Activated CD4-positive, alpha-beta T cell treated with anti-CD3 and anti-CD28 coated beads, Interleukin-2, Interleukin-4, amounts not matched to agents 100 ng/mL and 50 ng/mL, durations not matched to agents 16 hours and 8 hours (primary cell): ENCODE results near the gene RFTN1.

ENCODE experiments used
- DNase-seq: peaks from one replicate; pipeline ENCODE4 v3.0.0-alpha.2; 2020; ENCODE audit warnings: low spot score

The RFTN1 gene

GRCh38 chr3:16302082-16302631, 211.3 kb downstream of the RFTN1 start:
- DNase-seq: no peak

GRCh38 chr3:16301507-16301906, 212.0 kb downstream of the RFTN1 start:
- no peak for DNase-seq

GRCh38 chr3:16300881-16301359, 212.6 kb downstream of the RFTN1 start:
- peak; percentile 72 for DNase-seq

- no peak for DNase-seq
Measured at GRCh38 chr3:16300307-16300706, 213.2 kb downstream of the RFTN1 start.

GRCh38 chr3:16299746-16300145, 213.8 kb downstream of the RFTN1 start:
- no peak for DNase-seq

- no peak for DNase-seq
Measured at GRCh38 chr3:16298891-16299290, 214.6 kb downstream of the RFTN1 start.

GRCh38 chr3:16297997-16298885, 215.3 kb downstream of the RFTN1 start:
- DNase-seq: no peak

- no peak for DNase-seq
Measured at GRCh38 chr3:16295298-16295890, 218.1 kb downstream of the RFTN1 start.

GRCh38 chr3:16294844-16295243, 218.7 kb downstream of the RFTN1 start:
- DNase-seq: no peak

- peak; percentile 79 for DNase-seq
Measured at GRCh38 chr3:16290827-16291196, 222.7 kb downstream of the RFTN1 start.

GRCh38 chr3:16290007-16290826, 223.3 kb downstream of the RFTN1 start:
- peak; percentile 61 for DNase-seq

GRCh38 chr3:16289144-16289889, 224.2 kb downstream of the RFTN1 start:
- DNase-seq: no peak

GRCh38 chr3:16288664-16289063, 224.8 kb downstream of the RFTN1 start:
- no peak for DNase-seq

GRCh38 chr3:16286751-16287543, 226.6 kb downstream of the RFTN1 start:
- no peak for DNase-seq

- peak; percentile 89 for DNase-seq
Measured at GRCh38 chr3:16286161-16286560, 227.3 kb downstream of the RFTN1 start.

- no peak for DNase-seq
Measured at GRCh38 chr3:16284633-16285032, 228.9 kb downstream of the RFTN1 start.

GRCh38 chr3:16280671-16281070, 232.8 kb downstream of the RFTN1 start:
- DNase-seq: no peak

GRCh38 chr3:16279010-16279801, 234.3 kb downstream of the RFTN1 start:
- no peak for DNase-seq

- no peak for DNase-seq
Measured at GRCh38 chr3:16277471-16277870, 236.0 kb downstream of the RFTN1 start.

- no peak for DNase-seq
Measured at GRCh38 chr3:16273867-16274266, 239.6 kb downstream of the RFTN1 start.
